Stimulated activated CD4-positive, alpha-beta T cell treated with anti-CD3 and anti-CD28 coated beads, Interleukin-15, amount 100 ng/mL, for 48 hours (primary cell): ENCODE data around the gene MMD.
"Not testable (repeated sequence)": the region's sequence is repeated elsewhere in the genome, so short reads cannot be mapped to it uniquely, and the experiment has no call there.

Source experiments
- DNase-seq, 2 donors: peaks; one replicate each; pipeline ENCODE4 v3.0.0-alpha.2; 2020; ENCODE audit warnings: low read depth in 2 of 2

Gene MMD

GRCh38 chr17:55421179-55421934 lies at the start of gene MMD:
MMD (minus strand) TSS chr17:55421835; CDS start chr17:55421695, 140 bp downstream.
- peak in 1 of 2 donors; percentile 20 for DNase-seq

GRCh38 chr17:55466671-55467070 lies 45.0 kb upstream of the MMD start:
- DNase-seq, result no peak

- not testable (repeated sequence) for DNase-seq
These were observed 44.1 kb upstream of the MMD start for GRCh38 chr17:55465771-55466170.

- DNase-seq, result no peak
These were observed 42.0 kb upstream of the MMD start for GRCh38 chr17:55463600-55463999.

GRCh38 chr17:55462711-55463110 lies 41.1 kb upstream of the MMD start:
- DNase-seq, result no peak

GRCh38 chr17:55462234-55462633 lies 40.6 kb upstream of the MMD start:
- no peak for DNase-seq

GRCh38 chr17:55458978-55459377 lies 37.3 kb upstream of the MMD start:
- peak; percentile 52 to 58 for DNase-seq

- no peak for DNase-seq
These were observed 36.8 kb upstream of the MMD start for GRCh38 chr17:55458287-55458900.

- no peak for DNase-seq
These were observed 34.9 kb upstream of the MMD start for GRCh38 chr17:55456307-55457240.

- DNase-seq, result no peak
These were observed 33.4 kb upstream of the MMD start for GRCh38 chr17:55454906-55455474.

- DNase-seq, result no peak
These were observed 32.4 kb upstream of the MMD start for GRCh38 chr17:55453839-55454557.

- no peak for DNase-seq
These were observed 30.6 kb upstream of the MMD start for GRCh38 chr17:55452139-55452790.

GRCh38 chr17:55451758-55452138 lies 30.1 kb upstream of the MMD start:
- no peak for DNase-seq

- DNase-seq, result no peak
These were observed 29.6 kb upstream of the MMD start for GRCh38 chr17:55451203-55451641.

- DNase-seq, result no peak
These were observed 28.7 kb upstream of the MMD start for GRCh38 chr17:55450232-55450825.

- DNase-seq, result no peak
These were observed 27.0 kb upstream of the MMD start for GRCh38 chr17:55448681-55449080.

GRCh38 chr17:55446581-55447205 lies 25.1 kb upstream of the MMD start:
- no peak for DNase-seq

- DNase-seq, result not testable (repeated sequence)
These were observed 24.4 kb upstream of the MMD start for GRCh38 chr17:55446004-55446403.

- no peak for DNase-seq
These were observed 23.1 kb upstream of the MMD start for GRCh38 chr17:55444471-55445441.
